WTC11 (cell line): ENCODE measurements around the gene ALG2. TPM values are rescaled to one million over a fixed set of nuclear protein-coding genes. Genes with fewer than 3 reads are reported as not detected.

Experiments used
- ATAC-seq: fragments of 200-7000 bp; cut with Tn5 transposase; 2 replicates; pipeline ENCODE4 v1.10.0; 2021; ENCODE audit warnings: mild to moderate bottlenecking, moderate library complexity
- Bru-seq: library from RNA; stranded (reverse); fragments of 400-500 nt; gene quantifications from one replicate; lab custom pipeline; 2021; lab: Mats Ljungman, UMichigan
- CTCF ChIA-PET: fragments of 300-600 bp; sonication (Branson Sonifier 250); formaldehyde crosslinking; loops from one replicate; lab custom pipeline; 2021; ENCODE audit warnings: antibody characterized with exemption; lab: Charles Lee
- POLR2A ChIA-PET: fragments of 350-600 bp; sonication (Branson Sonifier 250); formaldehyde crosslinking; loops from one replicate; lab custom pipeline; 2021; ENCODE audit warnings: antibody characterized with exemption; lab: Charles Lee
- DNase-seq: peaks from one replicate; pipeline ENCODE4 v3.0.0; 2021; ENCODE audit warnings: low spot score
- H3K27ac Mint-ChIP-seq: 2 replicates; pipeline ENCODE4 v1.8.0; 2021; ENCODE audit warnings: mixed read lengths
- H3K27me3 Mint-ChIP-seq: 2 replicates; pipeline ENCODE4 v1.8.0; 2021; ENCODE audit warnings: low read depth, mild to moderate bottlenecking, moderate library complexity, mixed read lengths
- H3K36me3 Mint-ChIP-seq: 2 replicates; pipeline ENCODE4 v1.8.0; 2021; ENCODE audit warnings: mixed read lengths
- H3K4me1 Mint-ChIP-seq: 2 replicates; pipeline ENCODE4 v1.8.0; 2022; ENCODE audit warnings: mixed read lengths
- H3K4me3 Mint-ChIP-seq: 2 replicates; pipeline ENCODE4 v1.8.0; 2021; ENCODE audit warnings: mild to moderate bottlenecking, moderate library complexity, mixed read lengths
- H3K9me3 Mint-ChIP-seq: 2 replicates; pipeline ENCODE4 v1.8.0; 2021; ENCODE audit warnings: mixed read lengths
- ATF1 ChIP-seq: sonication (generic); formaldehyde crosslinking; IDR thresholded peaks from 2 replicates; pipeline ENCODE4 v1.8.1; 2023; ENCODE audit warnings: mild to moderate bottlenecking, moderate library complexity, missing genetic modification reagents
- ATF3 ChIP-seq: sonication (generic); formaldehyde crosslinking; conservative IDR thresholded peaks from 2 replicates; pipeline ENCODE4 v1.8.1; 2022; ENCODE audit warnings: mild to moderate bottlenecking, missing genetic modification reagents
- CREB1 ChIP-seq: sonication (generic); formaldehyde crosslinking; IDR thresholded peaks from 2 replicates; pipeline ENCODE4 v1.8.0; 2023; ENCODE audit warnings: mild to moderate bottlenecking, missing genetic modification reagents
- E2F4 ChIP-seq: sonication (generic); formaldehyde crosslinking; IDR thresholded peaks from 2 replicates; pipeline ENCODE4 v1.8.1; 2022; ENCODE audit warnings: low read depth, mild to moderate bottlenecking, moderate library complexity, missing genetic modification reagents, borderline replicate concordance
- GRHL2 ChIP-seq: fragments of 250-450 bp; sonication (Bioruptor Pico); IDR thresholded peaks from 2 replicates; pipeline ENCODE4 v1.8.0; 2022; ENCODE audit warnings: mild to moderate bottlenecking, moderate library complexity; ENCODE audit not compliant: insufficient replicate concordance, severe bottlenecking
- HMGA2 ChIP-seq: fragments of 250-450 bp; sonication (Bioruptor Pico); IDR thresholded peaks from 2 replicates; pipeline ENCODE4 v1.4.0; 2021; ENCODE audit warnings: mild to moderate bottlenecking, moderate library complexity
- IRF1 ChIP-seq: sonication (generic); formaldehyde crosslinking; IDR thresholded peaks from 2 replicates; pipeline ENCODE4 v1.8.0; 2023; ENCODE audit warnings: missing genetic modification reagents
- MLX ChIP-seq: sonication (generic); formaldehyde crosslinking; IDR thresholded peaks from 2 replicates; pipeline ENCODE4 v1.8.1; 2023; ENCODE audit warnings: mild to moderate bottlenecking, missing genetic modification reagents, moderate library complexity
- MYBL2 ChIP-seq: sonication (generic); formaldehyde crosslinking; IDR thresholded peaks from 2 replicates; pipeline ENCODE4 v1.8.1; 2023; ENCODE audit warnings: mild to moderate bottlenecking, moderate library complexity, missing genetic modification reagents
- NR1H2 ChIP-seq: sonication (generic); formaldehyde crosslinking; IDR thresholded peaks from 2 replicates; pipeline ENCODE4 v1.9.0; 2021; ENCODE audit warnings: mild to moderate bottlenecking, moderate library complexity, missing genetic modification reagents
- PRDM15 ChIP-seq: sonication (generic); formaldehyde crosslinking; IDR thresholded peaks from 2 replicates; pipeline ENCODE4 v1.8.0; 2022; ENCODE audit warnings: missing genetic modification reagents
- PRRX2 ChIP-seq: fragments of 250-450 bp; sonication (Bioruptor Pico); IDR thresholded peaks from 2 replicates; pipeline ENCODE4 v1.8.0; 2021; ENCODE audit warnings: mild to moderate bottlenecking
- RORB ChIP-seq: fragments of 250-450 bp; sonication (Bioruptor Pico); IDR thresholded peaks from 2 replicates; pipeline ENCODE4 v1.9.0; 2021; ENCODE audit warnings: mild to moderate bottlenecking
- SMAD3 ChIP-seq: sonication (generic); formaldehyde crosslinking; IDR thresholded peaks from 2 replicates; pipeline ENCODE4 v1.8.0; 2022; ENCODE audit warnings: missing genetic modification reagents, mild to moderate bottlenecking, borderline replicate concordance
- SMAD4 ChIP-seq: sonication (generic); formaldehyde crosslinking; IDR thresholded peaks from 2 replicates; pipeline ENCODE4 v1.8.0; 2022; ENCODE audit warnings: mild to moderate bottlenecking, missing genetic modification reagents
- SOX15 ChIP-seq: fragments of 250-450 bp; sonication (Bioruptor Pico); IDR thresholded peaks from 2 replicates; pipeline ENCODE4 v1.9.0; 2021; ENCODE audit warnings: mild to moderate bottlenecking
- TCF7 ChIP-seq: sonication (generic); formaldehyde crosslinking; IDR thresholded peaks from 2 replicates; pipeline ENCODE4 v1.8.0; 2022; ENCODE audit warnings: mild to moderate bottlenecking, low read depth, missing genetic modification reagents, moderate library complexity
- TEAD1 ChIP-seq: sonication (generic); formaldehyde crosslinking; IDR thresholded peaks from 2 replicates; pipeline ENCODE4 v1.8.0; 2022; ENCODE audit warnings: mild to moderate bottlenecking, missing genetic modification reagents
- TEAD4 ChIP-seq: sonication (generic); formaldehyde crosslinking; IDR thresholded peaks from 2 replicates; pipeline ENCODE4 v1.8.0; 2022; ENCODE audit warnings: mild to moderate bottlenecking, missing genetic modification reagents
- ZNF121 ChIP-seq: sonication (generic); formaldehyde crosslinking; IDR thresholded peaks from 2 replicates; pipeline ENCODE4 v1.8.0; 2023; ENCODE audit warnings: missing genetic modification reagents
- ZNF281 ChIP-seq: sonication (generic); formaldehyde crosslinking; IDR thresholded peaks from 2 replicates; pipeline ENCODE4 v1.8.0; 2023; ENCODE audit warnings: mild to moderate bottlenecking, missing genetic modification reagents
- ZNF423 ChIP-seq: fragments of 250-450 bp; sonication (Bioruptor Pico); IDR thresholded peaks from 2 replicates; pipeline ENCODE4 v2.1.2; 2022; ENCODE audit warnings: mild to moderate bottlenecking, moderate library complexity
- ZSCAN18 ChIP-seq: fragments of 250-450 bp; sonication (Bioruptor Pico); IDR thresholded peaks from 2 replicates; pipeline ENCODE4 v2.1.2; 2022; ENCODE audit warnings: mild to moderate bottlenecking, moderate library complexity
- long read RNA-seq, 3 experiments: library from RNA in 1 of 3; library from capped mRNA in 1 of 3; library from polyadenylated mRNA in 1 of 3; unstranded in 2 of 3; stranded (forward) in 1 of 3; transcript quantifications; one replicate each; pipeline ENCODE4 v2.0.0, GENCODE V29; 2021
- total RNA-seq: library from RNA; stranded (reverse); gene quantifications from 3 replicates; pipeline ENCODE4 v1.2.3, GENCODE V29; 2021

The ALG2 gene
- total RNA-seq (24.0 to 25.2 TPM (median 25.0 TPM) in 3 replicates), Bru-seq, nascent RNA (percentile 97 among the genes with signal in this experiment)
- long read RNA-seq, experiment 1, transcript ALG2-203 (2 exons, 1,880 nt) = major isoform, 70 of 94 reads
- long read RNA-seq, experiment 1, transcript ALG2-201 (3 exons, 2,966 nt) = minor isoform, 14 of 94 reads
- long read RNA-seq, experiment 1, partial matches to known transcripts = 2 of 94 reads
- long read RNA-seq, experiment 1, other reads (novel, unspliced or antisense) = 8 of 94 reads
- long read RNA-seq, experiment 2, transcript ALG2-203 (2 exons, 1,880 nt) = major isoform, 21 of 42 reads
- long read RNA-seq, experiment 2, partial matches to known transcripts = 17 of 42 reads
- long read RNA-seq, experiment 2, other reads (novel, unspliced or antisense) = 0 of 42 reads
- long read RNA-seq, experiment 3, partial matches to known transcripts = 5 of 5 reads
- long read RNA-seq, experiment 3, other reads (novel, unspliced or antisense) = 0 of 5 reads

- ATAC-seq = peak; percentile 94
- ChIA-PET CTCF (interaction anchor here (0.5 to 3.0 kb wide), 8 partner anchors 10 to 603 kb away, joined by 3 to 31 read pairs (median 4); no protein-coding TSS in a partner anchor), POLR2A (interaction anchor here (0.8 to 1.7 kb wide), 6 partner anchors 10 to 218 kb away, joined by 3 to 11 read pairs (median 4); no protein-coding TSS in a partner anchor)
- Mint-ChIP-seq H3K36me3 (peaks cover 26% of the 10 kb centered on the region), H3K9me3 (no peaks in the 10 kb centered on the region), H3K27me3 (no peaks in the 10 kb centered on the region), H3K27ac (peak within 1 kb of the TSS; percentile 100), H3K4me3 (peak within 1 kb of the TSS; percentile 95), H3K4me1 (peaks cover 29% of the 10 kb centered on the region)
- peak; percentile 93 for DNase-seq
- TF ChIP-seq CREB1 (CRISPR knock-in tag) (no peak), IRF1 (CRISPR knock-in tag) (no peak), PRRX2 (CRISPR knock-in tag) (no peak), SOX15 (no peak), ZSCAN18 (CRISPR knock-in tag) (no peak), GRHL2 (CRISPR knock-in tag) (no peak), MLX (CRISPR knock-in tag) (no peak), ZNF281 (CRISPR knock-in tag) (0 out of 2 replicates have a peak, but pooled peaks have one; percentile 30), ATF1 (CRISPR knock-in tag) (no peak), HMGA2 (CRISPR knock-in tag) (no peak), NR1H2 (CRISPR knock-in tag) (no peak), SMAD3 (CRISPR knock-in tag) (peak; percentile 41; the same call in 1 of the 2 replicates), ZNF423 (CRISPR knock-in tag) (no peak), TCF7 (CRISPR knock-in tag) (no peak), MYBL2 (CRISPR knock-in tag) (no peak), PRDM15 (CRISPR knock-in tag) (no peak), TEAD1 (CRISPR knock-in tag) (peak; percentile 14; the same call in 1 of the 2 replicates), ZNF121 (CRISPR knock-in tag) (no peak), RORB (no peak), SMAD4 (0 out of 2 replicates have a peak, but pooled peaks have one; percentile 68), E2F4 (no peak), TEAD4 (CRISPR knock-in tag) (no peak), ATF3 (CRISPR knock-in tag) (no peak)
These were observed at the start of gene ALG2, which contains the start of gene SEC61B for GRCh38 chr9:99221621-99222415. Gene ALG2 (minus strand): TSS chr9:99221942. CDS start chr9:99221894, 48 bp downstream. Gene SEC61B (plus strand): TSS chr9:99222282. CDS start chr9:99222364, 82 bp downstream.
